Upper lobe of left lung (tissue), 4 donors: ENCODE results near the gene SCYL2.

Source experiments
- EP300 ChIP-seq, 4 donors: sonication (generic); formaldehyde crosslinking; IDR thresholded peaks; one replicate each; pipeline ENCODE4 v1.5.1; 2017; ENCODE audit warnings: antibody characterized with exemption in 4 of 4, control low read depth in 2 of 4
- POLR2A ChIP-seq, 4 donors: fragments of 450-650 bp; IDR thresholded peaks; one replicate each; pipeline ENCODE4 v1.5.1; 2016 to 2017; ENCODE audit warnings: antibody characterized with exemption in 4 of 4, mild to moderate bottlenecking in 2 of 4
- TF ChIP-seq, protein P1 (sequence below), 6 experiments: fragments of 450-650 bp in 4 of 6; fragments of 200-600 bp in 2 of 6; sonication (generic) in 2 of 6; IDR thresholded peaks; one replicate each; pipeline ENCODE4 v1.5.1; 2016 to 2019; ENCODE audit warnings: antibody characterized with exemption in 6 of 6

DNA sequence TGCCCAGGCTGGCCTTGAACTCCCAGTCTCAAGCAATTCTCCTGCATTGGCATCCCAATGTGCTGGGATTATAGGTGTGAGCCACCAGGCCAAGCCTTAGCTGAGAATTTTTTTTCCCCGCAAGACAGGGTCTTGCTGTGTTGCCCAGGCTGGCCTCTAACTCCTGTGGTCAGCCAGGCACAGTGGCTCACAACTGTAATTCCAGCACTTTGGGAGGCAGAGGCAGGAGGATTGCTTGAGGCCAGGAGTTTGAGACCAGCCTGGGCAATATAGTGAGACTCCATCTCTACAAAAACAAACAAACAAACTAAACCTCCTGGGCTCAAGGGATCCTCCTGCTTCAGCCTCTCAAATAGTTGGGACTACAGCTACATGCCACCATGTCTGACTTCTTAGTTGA lies 27.4 kb upstream of the SCYL2 start:
- TF ChIP-seq, protein P1, sequence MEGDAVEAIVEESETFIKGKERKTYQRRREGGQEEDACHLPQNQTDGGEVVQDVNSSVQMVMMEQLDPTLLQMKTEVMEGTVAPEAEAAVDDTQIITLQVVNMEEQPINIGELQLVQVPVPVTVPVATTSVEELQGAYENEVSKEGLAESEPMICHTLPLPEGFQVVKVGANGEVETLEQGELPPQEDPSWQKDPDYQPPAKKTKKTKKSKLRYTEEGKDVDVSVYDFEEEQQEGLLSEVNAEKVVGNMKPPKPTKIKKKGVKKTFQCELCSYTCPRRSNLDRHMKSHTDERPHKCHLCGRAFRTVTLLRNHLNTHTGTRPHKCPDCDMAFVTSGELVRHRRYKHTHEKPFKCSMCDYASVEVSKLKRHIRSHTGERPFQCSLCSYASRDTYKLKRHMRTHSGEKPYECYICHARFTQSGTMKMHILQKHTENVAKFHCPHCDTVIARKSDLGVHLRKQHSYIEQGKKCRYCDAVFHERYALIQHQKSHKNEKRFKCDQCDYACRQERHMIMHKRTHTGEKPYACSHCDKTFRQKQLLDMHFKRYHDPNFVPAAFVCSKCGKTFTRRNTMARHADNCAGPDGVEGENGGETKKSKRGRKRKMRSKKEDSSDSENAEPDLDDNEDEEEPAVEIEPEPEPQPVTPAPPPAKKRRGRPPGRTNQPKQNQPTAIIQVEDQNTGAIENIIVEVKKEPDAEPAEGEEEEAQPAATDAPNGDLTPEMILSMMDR (IDR thresholded peaks at IDR 0.05), result no peak
- TF ChIP-seq POLR2A (IDR thresholded peaks at IDR 0.05), result no peak
- TF ChIP-seq EP300 (IDR thresholded peaks at IDR 0.05), result no peak
